HG03039 (cell line): ENCODE data around the gene ALPL.
"Not testable (repeated sequence)": the region's sequence is repeated elsewhere in the genome, so short reads cannot be mapped to it uniquely, and the experiment has no call there.

ENCODE experiments used
- ATAC-seq: cut with Tn5 transposase; IDR thresholded peaks from one replicate; pipeline ENCODE4 v1.9.1; 2021; ENCODE audit warnings: mild to moderate bottlenecking, moderate library complexity; ENCODE audit not compliant: unreplicated experiment

Gene ALPL

GRCh38 chr1:21507511-21508270, 1.5 kb upstream of the ALPL start:
- no peak for ATAC-seq

- ATAC-seq, result no peak
These were observed 458 bp upstream of the ALPL start for GRCh38 chr1:21508580-21509350.

- ATAC-seq, result no peak
These were observed 880 bp downstream of the ALPL start for GRCh38 chr1:21510113-21510493.

GRCh38 chr1:21510885-21511578, 1.8 kb downstream of the ALPL start:
- ATAC-seq, result no peak

- ATAC-seq, result no peak
These were observed 2.6 kb downstream of the ALPL start for GRCh38 chr1:21511579-21512522.

- no peak for ATAC-seq
These were observed 5.0 kb downstream of the ALPL start for GRCh38 chr1:21514245-21514644.

- no peak for ATAC-seq
These were observed 8.0 kb downstream of the ALPL start for GRCh38 chr1:21517161-21517589.

GRCh38 chr1:21517660-21518480, 8.6 kb downstream of the ALPL start:
- ATAC-seq, result no peak

GRCh38 chr1:21518774-21519455, 9.7 kb downstream of the ALPL start:
- ATAC-seq, result no peak

GRCh38 chr1:21519486-21520070, 10.4 kb downstream of the ALPL start:
- ATAC-seq, result not testable (repeated sequence)

- no peak for ATAC-seq
These were observed 11.9 kb downstream of the ALPL start for GRCh38 chr1:21520899-21521716.

- no peak for ATAC-seq
These were observed 12.5 kb downstream of the ALPL start for GRCh38 chr1:21521717-21522060.

- no peak for ATAC-seq
These were observed 13.4 kb downstream of the ALPL start for GRCh38 chr1:21522525-21523038.

GRCh38 chr1:21523297-21523813, 14.1 kb downstream of the ALPL start:
- ATAC-seq, result no peak

GRCh38 chr1:21524220-21524619, 15.0 kb downstream of the ALPL start:
- no peak for ATAC-seq

GRCh38 chr1:21524686-21525339, 15.6 kb downstream of the ALPL start:
- no peak for ATAC-seq

GRCh38 chr1:21525340-21525717, 16.1 kb downstream of the ALPL start:
- no peak for ATAC-seq
